Adrenal gland (tissue), 5 donors: ENCODE results near the gene KRT5.

ENCODE experiments used
- POLR2A ChIP-seq, 2 donors: fragments of 450-650 bp; IDR thresholded peaks; one replicate each; pipeline ENCODE4 v1.6.1; 2017; ENCODE audit warnings: antibody characterized with exemption in 2 of 2, mild to moderate bottlenecking in 2 of 2, moderate library complexity in 1 of 2
- TF ChIP-seq, protein P1 (sequence below), 6 experiments: fragments of 450-650 bp in 4 of 6; fragments of 200-600 bp in 2 of 6; sonication (generic) in 1 of 6; IDR thresholded peaks; 1 replicate in 5 of 6; 2 replicates in 1 of 6; pipeline versions ENCODE4 v1.5.1 to v1.8.0; 2016 to 2021; ENCODE audit warnings: antibody characterized with exemption in 6 of 6, mild to moderate bottlenecking in 2 of 6, moderate library complexity in 1 of 6
- donor health status: DM: no; HTN: no; CAD: no.

DNA sequence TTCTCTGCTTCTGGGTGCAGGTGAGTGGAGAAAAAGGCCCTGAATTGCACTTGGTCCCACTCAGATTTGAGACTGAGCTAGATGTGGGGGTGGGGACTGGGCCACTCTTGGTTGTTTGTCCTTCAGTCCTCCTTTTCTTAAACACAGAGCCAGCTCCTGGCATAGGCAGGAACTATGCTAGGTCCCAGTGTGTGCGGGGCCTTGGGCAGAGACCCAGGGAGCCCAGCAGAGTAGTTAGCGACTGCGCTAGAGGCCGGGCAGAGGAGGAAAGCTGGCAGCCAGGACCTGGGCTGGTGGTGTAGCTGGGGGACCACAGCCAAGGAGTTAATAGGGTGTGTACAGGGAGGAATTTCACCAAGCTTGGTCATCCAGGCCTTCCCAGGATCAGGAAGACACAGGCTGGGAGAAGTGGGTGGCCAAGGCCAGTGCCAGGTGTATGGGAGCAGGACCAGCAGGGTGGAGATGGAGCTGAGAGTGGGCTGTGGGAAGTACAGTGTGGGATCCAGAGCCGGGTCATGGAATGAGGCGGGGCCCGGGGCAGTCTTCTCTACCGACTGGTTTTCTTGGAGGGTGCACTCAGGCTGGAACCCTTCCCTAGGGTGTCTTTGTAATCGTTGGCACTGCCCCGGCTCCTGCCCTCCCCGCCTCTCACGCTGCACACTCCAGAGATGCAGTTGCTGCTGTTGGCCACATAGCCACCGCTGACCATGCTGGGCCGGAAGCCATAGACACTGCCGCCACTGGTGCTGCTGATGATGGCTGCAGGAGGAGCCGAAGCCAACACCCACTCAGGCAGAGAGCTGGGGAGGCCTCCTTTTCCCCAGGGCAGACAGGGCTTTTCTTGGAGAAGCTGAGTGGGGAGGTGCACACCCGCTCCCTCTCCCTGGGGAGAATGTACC lies 24.0 kb upstream of the KRT5 start:
- TF ChIP-seq, protein P1, sequence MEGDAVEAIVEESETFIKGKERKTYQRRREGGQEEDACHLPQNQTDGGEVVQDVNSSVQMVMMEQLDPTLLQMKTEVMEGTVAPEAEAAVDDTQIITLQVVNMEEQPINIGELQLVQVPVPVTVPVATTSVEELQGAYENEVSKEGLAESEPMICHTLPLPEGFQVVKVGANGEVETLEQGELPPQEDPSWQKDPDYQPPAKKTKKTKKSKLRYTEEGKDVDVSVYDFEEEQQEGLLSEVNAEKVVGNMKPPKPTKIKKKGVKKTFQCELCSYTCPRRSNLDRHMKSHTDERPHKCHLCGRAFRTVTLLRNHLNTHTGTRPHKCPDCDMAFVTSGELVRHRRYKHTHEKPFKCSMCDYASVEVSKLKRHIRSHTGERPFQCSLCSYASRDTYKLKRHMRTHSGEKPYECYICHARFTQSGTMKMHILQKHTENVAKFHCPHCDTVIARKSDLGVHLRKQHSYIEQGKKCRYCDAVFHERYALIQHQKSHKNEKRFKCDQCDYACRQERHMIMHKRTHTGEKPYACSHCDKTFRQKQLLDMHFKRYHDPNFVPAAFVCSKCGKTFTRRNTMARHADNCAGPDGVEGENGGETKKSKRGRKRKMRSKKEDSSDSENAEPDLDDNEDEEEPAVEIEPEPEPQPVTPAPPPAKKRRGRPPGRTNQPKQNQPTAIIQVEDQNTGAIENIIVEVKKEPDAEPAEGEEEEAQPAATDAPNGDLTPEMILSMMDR (IDR thresholded peaks at IDR 0.05): peak in 1 of 6 experiments; percentile 17
- TF ChIP-seq POLR2A (IDR thresholded peaks at IDR 0.05): no peak
